Left lung (tissue), 10 donors: ENCODE data around the gene OR2M2. TPM values are rescaled to one million over a fixed set of nuclear protein-coding genes. Genes with fewer than 3 reads are reported as not detected.

Experiments
- ATAC-seq: fragments of 200-7000 bp; cut with Tn5 transposase; one replicate; pipeline ENCODE4 v1.9.1; 2020; ENCODE audit warnings: moderate library complexity
- DNase-seq, 4 donors: peaks; one replicate each; pipeline ENCODE4 v3.0.0-alpha.2; 2013 to 2020
- H3K27ac ChIP-seq, 2 donors: fragments of 200-600 bp; sonication (generic) in 1 of 2; one replicate each; pipeline versions ENCODE4 v1.5.0 to v1.8.0; 2020 to 2021
- H3K27me3 ChIP-seq, 2 donors: fragments of 200-600 bp; sonication (generic) in 1 of 2; one replicate each; pipeline versions ENCODE4 v1.5.0 to v1.8.0; 2020 to 2021
- H3K36me3 ChIP-seq, 2 donors: fragments of 200-600 bp; sonication (generic) in 1 of 2; one replicate each; pipeline versions ENCODE4 v1.5.0 to v1.8.0; 2020 to 2021
- H3K4me1 ChIP-seq, 2 donors: fragments of 200-600 bp; one replicate each; pipeline ENCODE4 v1.8.0; 2021
- H3K4me3 ChIP-seq, 2 donors: fragments of 200-600 bp; sonication (generic) in 1 of 2; one replicate each; pipeline versions ENCODE4 v1.5.0 to v1.8.0; 2020 to 2021; ENCODE audit warnings: mild to moderate bottlenecking in 1 of 2
- H3K9me3 ChIP-seq, 2 donors: fragments of 200-600 bp; sonication (generic) in 1 of 2; one replicate each; pipeline versions ENCODE4 v1.5.0 to v1.8.0; 2020 to 2021
- CTCF ChIP-seq, 2 donors: fragments of 200-600 bp; sonication (generic) in 1 of 2; IDR thresholded peaks; one replicate each; pipeline versions ENCODE4 v1.5.0 to v1.8.0; 2021; ENCODE audit warnings: antibody characterized with exemption in 2 of 2
- intact Hi-C, 2 donors: fragments of 100-400 bp; cut with DNase I; formaldehyde crosslinking; loops; one replicate each; pipeline versions ENCODE4 v1.11.2 to v1.14.2; 2022
- polyA plus RNA-seq, 6 donors: library from polyadenylated mRNA; unstranded; fragments of 120-200 nt; gene quantifications; one replicate each; pipeline ENCODE4 v1.2.1, GENCODE V29; 2013; ENCODE audit not compliant: insufficient read length in 6 of 6
- total RNA-seq, 2 donors: library from RNA; stranded (reverse); fragmentation: NEBNext Ultra II Directional; extraction: Animal tissue kit (Norgen Biotek cat#: 25700); gene quantifications; one replicate each; pipeline ENCODE4 v1.2.1, GENCODE V29; 2021
- donor health status: DM: no; HTN: yes; CAD: no.
- donor health status: DM: no; HTN: no; CAD: no.

The OR2M2 gene
- total and polyA plus RNA-seq, 8 donors = not detected

GRCh38 chr1:248196965-248197364 lies 22.3 kb downstream of the OR2M2 start, which contains the start of gene OR2M3:
TSS of gene OR2M3 (plus strand) at chr1:248197265. CDS start at chr1:248203068, 5,803 bp downstream.
- Histone ChIP-seq H3K4me1 (no peaks in the 10 kb centered on the region), H3K9me3 (peaks cover 0 to 18% of the 10 kb centered on the region in 2 donors), H3K36me3 (no peaks in the 10 kb centered on the region), H3K27me3 (no peaks in the 10 kb centered on the region), H3K27ac (no peak within 1 kb of the TSS), H3K4me3 (no peak within 1 kb of the TSS)
- intact Hi-C loops = no loop called here
- TF ChIP-seq CTCF (IDR thresholded peaks at IDR 0.05) = no peak
- ATAC-seq = no peak
- DNase-seq = no peak

GRCh38 chr1:248215880-248216279 lies 41.3 kb downstream of the OR2M2 start:
- intact Hi-C loops = no loop called here
- peaks cover 0 to 3% of the 10 kb centered on the region in 2 donors for H3K4me1 ChIP-seq
- no peak for DNase-seq
- H3K9me3 ChIP-seq = peaks cover 0 to 5% of the 10 kb centered on the region in 2 donors
- ATAC-seq = no peak
- no peak overlapping the region for H3K27ac ChIP-seq
- no peaks in the 10 kb centered on the region for H3K36me3 ChIP-seq
- no peak for TF ChIP-seq CTCF (IDR thresholded peaks at IDR 0.05)
- H3K4me3 ChIP-seq = no peak overlapping the region
- no peaks in the 10 kb centered on the region for H3K27me3 ChIP-seq

- no peak for ATAC-seq
- H3K9me3 ChIP-seq = peaks cover 0 to 13% of the 10 kb centered on the region in 2 donors
- DNase-seq = no peak
- H3K36me3 ChIP-seq = no peaks in the 10 kb centered on the region
- no peaks in the 10 kb centered on the region for H3K4me1 ChIP-seq
- intact Hi-C loops = no loop called here
- H3K27me3 ChIP-seq = no peaks in the 10 kb centered on the region
- TF ChIP-seq CTCF (IDR thresholded peaks at IDR 0.05) = no peak
- H3K4me3 ChIP-seq = no peak overlapping the region
- H3K27ac ChIP-seq = no peak overlapping the region
These were observed 50.9 kb downstream of the OR2M2 start for GRCh38 chr1:248225537-248225936.

- H3K4me1 ChIP-seq = no peaks in the 10 kb centered on the region
- no peak for TF ChIP-seq CTCF (IDR thresholded peaks at IDR 0.05)
- no peak overlapping the region for H3K27ac ChIP-seq
- H3K36me3 ChIP-seq = no peaks in the 10 kb centered on the region
- H3K4me3 ChIP-seq = no peak overlapping the region
- DNase-seq = no peak
- intact Hi-C loops = no loop called here
- H3K27me3 ChIP-seq = no peaks in the 10 kb centered on the region
- no peak for ATAC-seq
- peaks cover 0 to 13% of the 10 kb centered on the region in 2 donors for H3K9me3 ChIP-seq
These were observed 54.8 kb downstream of the OR2M2 start for GRCh38 chr1:248229360-248229908.

Other genes starting within 250 kb of the OR2M2 start
- not detected for gene OR2AJ1, start 249.9 kb upstream of the OR2M2 start, total RNA-seq
- gene OR2AJ1, start 249.9 kb upstream of the OR2M2 start, polyA plus RNA-seq = not detected
- not detected for gene OR2L8, start 226.0 kb upstream of the OR2M2 start, total RNA-seq
- gene OR2L8, start 226.0 kb upstream of the OR2M2 start, polyA plus RNA-seq = not detected
- not detected for gene OR2AK2, start 209.6 kb upstream of the OR2M2 start, total RNA-seq
- gene OR2AK2, start 209.6 kb upstream of the OR2M2 start, polyA plus RNA-seq = not detected
- gene OR2L5, start 161.2 kb upstream of the OR2M2 start, total RNA-seq = not detected
- gene OR2L5, start 161.2 kb upstream of the OR2M2 start, polyA plus RNA-seq = not detected
- gene OR2L2, start 144.8 kb upstream of the OR2M2 start, total RNA-seq = under 1 TPM in 1 of 2 donors, not detected in 1; 0.06 TPM
- under 1 TPM in 5 of 6 donors, not detected in 1; 0.04 to 0.09 (median 0.07) TPM for gene OR2L2, start 144.8 kb upstream of the OR2M2 start, polyA plus RNA-seq
- gene OR2L3, start 128.0 kb upstream of the OR2M2 start, total RNA-seq = not detected
- gene OR2L3, start 128.0 kb upstream of the OR2M2 start, polyA plus RNA-seq = not detected
- gene OR2L13, start 79.6 kb upstream of the OR2M2 start, total RNA-seq = not detected
- gene OR2L13, start 79.6 kb upstream of the OR2M2 start, polyA plus RNA-seq = not detected
- gene OR2M5, start 29.7 kb upstream of the OR2M2 start, total RNA-seq = not detected
- not detected for gene OR2M5, start 29.7 kb upstream of the OR2M2 start, polyA plus RNA-seq
- gene OR2M3, start 22.4 kb downstream of the OR2M2 start, total RNA-seq = not detected
- under 1 TPM; 0.01 to 0.07 (median 0.04) TPM for gene OR2M3, start 22.4 kb downstream of the OR2M2 start, polyA plus RNA-seq
- gene OR2M4, start 56.6 kb downstream of the OR2M2 start, total RNA-seq = not detected
- gene OR2M4, start 56.6 kb downstream of the OR2M2 start, polyA plus RNA-seq = under 1 TPM; 0.04 to 0.12 (median 0.08) TPM
- gene OR2T33, start 103.2 kb downstream of the OR2M2 start, total RNA-seq = not detected
- not detected for gene OR2T33, start 103.2 kb downstream of the OR2M2 start, polyA plus RNA-seq
- not detected for gene OR2T12, start 128.6 kb downstream of the OR2M2 start, total RNA-seq
- gene OR2T12, start 128.6 kb downstream of the OR2M2 start, polyA plus RNA-seq = under 1 TPM in 4 of 6 donors, not detected in 2; 0.03 to 0.07 (median 0.05) TPM
- not detected for gene OR2M7, start 149.7 kb downstream of the OR2M2 start, total RNA-seq
- not detected for gene OR2M7, start 149.7 kb downstream of the OR2M2 start, polyA plus RNA-seq
- not detected for gene OR14C36, start 174.0 kb downstream of the OR2M2 start, total RNA-seq
- not detected for gene OR14C36, start 174.0 kb downstream of the OR2M2 start, polyA plus RNA-seq
- not detected for gene OR2T4, start 186.8 kb downstream of the OR2M2 start, total RNA-seq
- gene OR2T4, start 186.8 kb downstream of the OR2M2 start, polyA plus RNA-seq = not detected
- gene OR2T6, start 200.9 kb downstream of the OR2M2 start, total RNA-seq = not detected
- gene OR2T6, start 200.9 kb downstream of the OR2M2 start, polyA plus RNA-seq = not detected
- gene OR2T1, start 228.2 kb downstream of the OR2M2 start, total RNA-seq = not detected
- not detected for gene OR2T1, start 228.2 kb downstream of the OR2M2 start, polyA plus RNA-seq